Activated CD8-positive, alpha-beta memory T cell treated with anti-CD3 and anti-CD28 coated beads for 24 hours (primary cell): ENCODE data around the gene AHDC1.
"Not testable (repeated sequence)": the region's sequence is repeated elsewhere in the genome, so short reads cannot be mapped to it uniquely, and the experiment has no call there.

Experiments used
- DNase-seq: peaks from one replicate; pipeline ENCODE4 v3.0.0-alpha.2; 2020

The AHDC1 gene

DNA sequence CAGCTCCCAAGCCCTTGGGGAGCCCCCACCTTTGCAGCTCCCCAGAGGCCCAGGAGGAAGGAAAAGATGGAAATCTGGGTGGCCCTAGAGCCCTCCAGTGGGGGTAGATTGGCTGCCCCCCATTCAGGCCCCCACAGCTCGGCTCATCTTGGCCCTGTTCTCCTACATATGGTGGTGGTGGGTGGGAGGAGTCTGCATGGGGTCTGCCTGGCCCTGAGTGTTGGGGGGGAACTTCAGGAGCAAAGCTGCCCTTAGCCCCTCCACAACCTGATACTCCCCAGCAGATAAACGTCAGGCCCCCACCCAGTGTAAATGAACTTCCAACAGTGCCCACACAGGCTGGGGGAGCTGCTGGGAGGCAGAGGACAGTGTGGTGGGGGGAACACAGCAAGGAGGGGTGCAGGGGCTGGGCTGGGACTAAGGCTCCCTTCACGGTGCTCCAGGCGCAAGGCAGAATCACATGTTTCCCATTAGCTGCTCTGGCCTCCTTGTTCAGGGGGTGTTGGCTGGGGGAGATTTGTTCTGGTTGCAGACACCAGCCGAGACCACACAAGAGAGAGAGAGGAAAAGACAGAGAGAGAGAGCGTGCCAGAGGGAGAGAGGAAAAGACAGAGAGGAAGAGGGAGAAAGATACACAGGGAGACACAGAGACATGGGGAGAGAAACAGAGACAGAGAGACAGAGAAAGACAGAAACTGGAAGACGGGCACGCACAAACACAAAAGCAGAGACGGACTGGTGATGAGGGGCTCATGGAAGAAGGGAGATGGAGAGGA lies 42.6 kb downstream of the AHDC1 start:
- DNase-seq, result no peak

DNA sequence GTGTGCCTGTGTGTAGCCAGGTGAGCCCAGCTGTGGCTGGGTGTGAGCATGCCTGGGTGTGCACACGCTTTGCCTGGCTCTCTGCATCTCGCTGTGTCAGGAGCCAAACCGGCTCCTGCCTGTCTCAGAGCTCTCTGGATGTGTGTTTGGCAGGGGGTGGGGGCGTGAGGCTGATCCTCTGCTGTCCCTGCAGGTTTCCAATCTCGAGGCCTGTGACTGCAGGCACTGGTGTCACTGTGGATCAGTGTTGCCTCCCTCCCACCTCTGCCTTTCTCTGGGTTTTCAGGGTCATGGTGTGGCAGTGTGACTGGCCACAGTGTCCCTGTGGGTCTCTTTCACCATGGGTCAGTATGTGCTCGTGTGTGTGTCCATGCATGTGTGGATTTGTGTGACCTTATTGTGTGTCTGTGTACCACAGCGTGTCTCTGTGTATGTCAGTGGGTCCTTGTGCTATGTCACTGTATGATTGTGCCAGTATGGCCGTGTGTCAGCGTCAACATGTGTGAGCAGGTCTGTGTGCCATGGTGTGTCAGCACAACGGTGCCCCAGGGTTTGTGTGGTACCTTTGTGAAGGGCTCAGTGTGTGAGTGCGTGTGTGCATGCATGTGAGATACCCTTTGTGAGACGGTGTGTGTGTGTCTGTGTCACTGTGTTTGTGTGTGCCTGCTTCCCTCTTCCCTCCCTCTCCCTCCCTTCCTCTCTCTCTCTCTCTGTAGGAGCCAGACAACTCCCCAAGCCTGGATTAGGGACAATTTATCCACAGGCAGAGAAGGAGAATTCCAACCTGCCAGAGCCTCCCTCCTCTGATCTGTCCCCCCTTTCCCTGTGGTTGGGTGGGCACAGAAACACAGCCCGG lies 43.4 kb downstream of the AHDC1 start:
- DNase-seq, result no peak

- no peak for DNase-seq
Measured at GRCh38 chr1:27559466-27560030, 44.4 kb downstream of the AHDC1 start.

DNA sequence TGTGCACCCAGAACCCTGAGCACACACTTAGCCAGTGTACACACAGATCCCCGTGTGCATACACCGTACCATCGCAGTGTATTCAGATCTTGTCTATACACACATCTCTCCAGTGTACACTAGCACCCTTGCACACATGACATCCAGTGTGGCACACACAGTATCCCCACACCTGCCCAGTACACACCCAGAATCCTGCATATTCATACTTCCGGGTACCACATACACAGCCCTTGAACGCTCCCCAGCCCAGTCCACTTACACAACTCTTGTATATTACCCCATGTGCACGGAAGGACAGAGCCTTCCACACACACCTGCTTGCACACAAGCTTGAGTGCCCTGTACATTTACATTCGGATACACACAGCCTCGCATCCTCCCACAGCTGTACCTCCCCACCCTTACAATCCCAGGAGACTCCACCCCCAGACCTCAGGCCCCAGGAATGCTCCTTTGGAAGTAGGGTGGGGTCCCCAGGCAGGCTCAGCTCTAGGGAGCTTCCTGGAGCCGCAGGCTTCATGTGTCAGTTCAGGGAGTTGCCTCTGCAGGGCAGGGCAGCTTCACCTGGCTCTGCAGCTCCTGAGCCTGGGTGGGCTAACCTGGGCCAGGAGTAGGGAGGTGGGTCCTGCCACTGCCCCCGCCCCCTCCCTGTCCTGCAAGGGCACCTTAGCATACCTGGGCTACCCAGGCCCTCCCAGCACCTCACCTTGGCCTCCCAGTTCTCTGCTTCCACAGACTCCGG lies 46.2 kb downstream of the AHDC1 start:
- DNase-seq, result no peak

GRCh38 chr1:27556781-27557595 lies 47.0 kb downstream of the AHDC1 start:
- peak; percentile 89 for DNase-seq

DNA sequence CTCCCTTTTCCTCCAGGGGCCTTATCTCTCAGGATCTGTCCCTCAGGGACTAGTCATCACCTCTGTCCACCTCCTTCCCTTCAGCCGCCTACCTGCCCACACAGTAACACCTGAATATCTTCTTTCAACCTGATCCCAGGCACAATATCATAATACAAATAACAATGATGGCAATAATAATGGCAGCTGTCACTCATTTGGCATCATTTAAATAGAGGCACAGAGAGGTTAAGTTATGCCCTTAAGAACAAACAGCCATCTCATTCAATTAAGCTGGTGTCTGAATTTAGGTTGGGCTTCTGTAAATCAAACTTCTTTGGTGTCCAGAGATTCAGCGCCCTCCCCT lies 47.5 kb downstream of the AHDC1 start:
- DNase-seq, result no peak

GRCh38 chr1:27555700-27556424 lies 48.1 kb downstream of the AHDC1 start:
- DNase-seq, result no peak

DNA sequence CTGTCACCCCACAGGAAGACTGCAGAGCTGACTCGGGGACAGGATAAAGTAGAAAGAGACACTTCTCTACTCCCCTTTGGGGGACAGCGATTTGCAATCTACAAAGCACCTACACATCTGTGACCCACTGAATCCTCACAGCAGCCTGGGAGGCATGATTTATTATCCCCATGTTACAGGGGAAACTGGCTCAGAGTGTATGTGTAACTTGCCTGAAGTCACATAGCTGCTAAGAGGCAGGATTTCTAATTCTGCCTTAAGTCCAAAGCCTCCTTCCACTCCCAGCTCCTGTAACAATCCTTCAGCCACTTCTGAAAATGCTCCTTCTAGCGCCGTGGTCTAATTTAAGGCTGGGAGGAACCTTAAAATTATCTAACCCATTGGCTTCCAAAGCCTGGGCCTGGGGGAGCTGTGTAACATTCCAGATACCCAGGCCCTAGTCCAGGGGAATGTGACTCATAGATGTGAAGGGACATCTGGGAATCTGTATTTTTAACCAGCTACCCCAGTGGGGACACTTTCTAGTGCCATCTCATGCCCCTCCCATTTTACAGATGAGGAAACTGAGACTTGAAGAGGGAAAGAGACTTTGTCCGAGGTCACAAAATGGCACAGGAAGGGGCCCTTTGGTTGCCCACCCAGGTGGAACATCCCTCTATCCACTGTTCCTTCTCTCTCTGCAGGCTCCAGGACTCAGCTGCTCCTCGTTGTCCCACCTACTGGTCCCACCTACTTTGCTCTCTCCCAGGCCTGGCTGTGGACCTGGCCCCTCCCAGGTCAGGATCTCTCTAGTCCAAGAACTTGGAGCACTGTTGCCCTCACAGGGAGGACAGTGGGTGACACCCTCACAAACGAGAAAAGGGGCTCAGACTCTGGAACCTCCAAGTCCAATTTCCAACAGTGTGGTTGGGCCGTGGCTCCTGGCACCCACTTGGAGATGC lies 48.9 kb downstream of the AHDC1 start:
- DNase-seq, result no peak

GRCh38 chr1:27554293-27554692 lies 49.7 kb downstream of the AHDC1 start:
- no peak for DNase-seq

GRCh38 chr1:27553823-27554222 lies 50.1 kb downstream of the AHDC1 start:
- DNase-seq, result not testable (repeated sequence)

DNA sequence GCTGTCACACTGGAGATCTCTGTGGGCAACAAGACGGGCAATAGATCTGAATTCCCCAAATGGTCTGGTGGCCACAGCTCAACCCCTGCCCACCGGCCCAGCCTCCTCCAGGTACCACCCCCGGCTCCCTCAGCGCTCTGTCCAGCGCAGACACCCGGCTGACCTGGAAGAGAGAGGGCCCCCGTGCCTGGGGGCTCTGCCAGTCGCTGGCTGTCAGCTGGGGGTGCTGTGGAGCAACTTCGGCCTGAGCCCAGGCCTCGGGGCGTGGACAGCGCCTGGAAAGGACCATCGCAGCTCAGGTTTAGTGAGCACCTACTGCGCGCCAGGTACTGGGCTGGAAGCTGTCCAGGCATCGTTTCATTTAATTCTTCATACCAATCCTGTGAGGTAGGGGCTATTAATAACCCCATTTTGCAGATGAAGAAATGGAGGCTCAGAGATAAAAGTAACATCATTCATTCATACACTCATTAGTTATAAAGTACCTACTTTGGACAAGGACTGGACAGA lies 51.0 kb downstream of the AHDC1 start:
- no peak for DNase-seq

DNA sequence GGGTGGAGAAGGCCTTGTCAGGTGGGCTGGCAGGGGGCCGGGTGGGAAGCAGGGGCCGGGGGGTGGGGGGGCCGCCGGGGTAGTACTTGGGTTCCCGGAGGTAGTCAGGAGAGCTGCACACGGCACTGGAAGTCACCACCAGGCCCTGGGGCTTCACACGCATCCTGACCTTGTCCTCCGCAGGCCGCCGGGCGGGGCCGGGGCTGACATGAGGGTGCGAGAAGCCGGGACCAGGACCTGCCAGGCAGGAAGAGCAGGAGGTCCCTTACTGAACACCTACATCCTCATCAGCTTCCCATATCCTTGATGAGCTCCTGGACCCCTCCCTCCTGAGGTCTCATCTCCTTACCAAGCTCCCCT lies 52.0 kb downstream of the AHDC1 start:
- no peak for DNase-seq

DNA sequence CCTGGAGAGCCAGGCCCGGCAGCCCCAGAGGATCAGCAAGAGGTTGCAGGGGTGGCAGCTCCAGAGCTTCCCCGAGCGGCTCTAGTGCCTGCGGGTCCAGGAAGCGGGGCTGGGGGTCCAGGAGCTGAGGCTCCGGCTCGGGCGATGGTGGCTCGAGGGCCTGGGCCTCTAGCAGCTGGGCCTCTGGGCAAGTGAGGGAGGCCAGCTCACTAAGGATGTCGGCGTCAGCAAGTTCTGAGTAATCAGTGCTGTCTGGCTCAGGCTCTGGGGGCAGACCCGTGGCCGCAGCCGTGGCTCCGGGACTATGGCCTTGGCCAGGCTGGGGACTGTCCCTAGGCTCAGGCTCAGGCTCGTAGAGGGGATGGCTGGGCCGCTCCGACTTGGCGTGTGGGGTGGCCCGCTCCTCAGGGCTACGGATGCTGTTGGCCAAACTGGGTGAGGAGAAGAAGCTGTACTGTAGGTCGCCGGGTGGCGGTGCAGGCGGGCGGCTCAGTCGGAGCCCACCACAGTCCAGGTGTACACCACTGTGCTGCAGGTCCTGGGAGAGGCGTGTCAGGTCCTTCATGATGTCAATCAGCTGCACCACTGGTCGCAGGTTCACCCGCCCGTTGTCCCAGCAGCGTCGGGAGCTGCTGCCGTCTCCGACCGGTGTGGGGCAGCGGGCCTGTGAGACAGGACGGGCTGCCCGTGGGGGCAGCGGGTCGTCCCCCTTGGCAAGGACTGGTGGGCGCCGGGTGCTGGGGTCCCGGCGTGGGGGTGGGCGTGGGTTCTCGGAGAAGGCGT lies 52.6 kb downstream of the AHDC1 start:
- no peak for DNase-seq

DNA sequence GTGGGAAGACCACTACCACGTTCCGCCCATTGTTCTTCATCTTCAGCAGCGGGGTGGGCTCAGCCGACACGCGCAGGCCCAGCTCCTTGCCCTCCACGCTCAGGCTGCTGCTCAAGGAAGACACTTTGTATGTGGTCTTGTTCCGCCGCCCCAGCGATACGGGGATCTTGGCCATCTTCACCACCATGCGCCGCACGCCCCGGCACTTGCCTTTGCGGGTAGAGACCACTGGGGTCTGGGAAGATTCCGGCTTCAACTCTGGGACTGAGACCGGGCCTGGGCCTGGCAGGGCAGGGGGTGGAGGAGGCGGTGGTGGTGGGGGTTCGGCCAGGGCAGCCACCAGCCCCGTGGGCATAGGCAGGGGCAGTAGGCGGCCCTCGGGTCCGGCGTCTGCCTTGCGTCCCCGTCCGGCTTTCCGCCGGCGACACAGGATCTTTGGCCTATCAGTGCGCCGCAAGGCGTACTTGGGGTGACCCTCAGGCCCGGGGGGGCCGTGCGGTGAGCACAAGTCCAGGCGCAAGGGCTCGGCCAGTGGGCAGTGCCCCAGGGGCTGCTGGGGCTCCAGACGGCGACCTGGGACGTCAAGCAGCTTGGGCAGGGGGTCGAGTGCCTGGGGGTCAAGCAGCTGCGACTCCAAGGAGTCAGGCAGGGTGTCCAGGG lies 53.3 kb downstream of the AHDC1 start:
- DNase-seq, result no peak

GRCh38 chr1:27549807-27550408 lies 54.0 kb downstream of the AHDC1 start:
- no peak for DNase-seq

- no peak for DNase-seq
Measured at GRCh38 chr1:27548858-27549719, 54.9 kb downstream of the AHDC1 start.

DNA sequence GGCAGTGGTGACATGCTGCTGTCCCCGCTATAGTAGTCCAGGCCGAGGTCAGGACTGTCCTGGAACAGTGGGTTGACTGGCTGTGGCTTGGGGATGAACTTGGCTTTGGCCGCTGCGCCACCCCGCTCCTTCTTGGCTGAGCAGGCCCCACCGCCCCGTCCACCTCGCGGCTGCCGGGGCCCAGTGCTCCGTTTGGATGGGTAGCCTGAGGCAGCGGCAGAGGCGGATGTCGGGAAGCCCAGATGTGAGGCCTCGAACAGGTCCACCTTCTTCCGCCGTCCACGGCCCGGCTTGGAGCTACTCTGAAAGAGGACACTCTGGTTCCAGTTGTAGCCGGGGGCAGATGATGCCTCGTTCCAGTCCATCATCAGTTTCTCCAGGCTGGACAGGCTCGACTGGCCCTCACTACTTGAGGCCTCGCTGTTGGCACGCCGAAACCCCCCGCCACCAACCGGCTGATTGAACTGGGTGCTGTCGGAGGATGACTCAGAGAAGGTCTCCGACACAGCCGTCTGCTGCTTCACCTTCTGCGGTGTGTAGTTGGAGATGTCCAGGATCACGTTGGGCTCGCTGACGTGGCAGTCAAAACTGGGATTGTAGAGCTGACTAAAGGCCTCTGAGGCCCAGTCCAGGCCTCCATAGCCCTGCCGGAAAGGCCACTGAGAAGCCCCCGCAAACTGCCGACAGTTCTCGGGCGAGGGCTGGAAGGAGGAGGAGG lies 55.6 kb downstream of the AHDC1 start:
- no peak for DNase-seq
